Transverse colon (tissue), 4 donors: ENCODE measurements around the gene SCRG1.

Experiments used
- CTCF ChIP-seq, 5 experiments: fragments of 200-600 bp in 3 of 5; fragments of 450-650 bp in 2 of 5; sonication (generic) in 3 of 5; IDR thresholded peaks; 1 replicate in 2 of 5; 2 replicates in 3 of 5; pipeline ENCODE4 v1.5.1; 2016 to 2017; ENCODE audit warnings: antibody characterized with exemption in 5 of 5, inconsistent platforms in 3 of 5, mild to moderate bottlenecking in 2 of 5, moderate library complexity in 1 of 5
- EP300 ChIP-seq: sonication (generic); formaldehyde crosslinking; IDR thresholded peaks from one replicate; pipeline ENCODE4 v1.6.1; 2017; ENCODE audit warnings: antibody characterized with exemption, low read depth
- POLR2A ChIP-seq: fragments of 450-650 bp; IDR thresholded peaks from one replicate; pipeline ENCODE4 v1.6.1; 2016; ENCODE audit warnings: antibody characterized with exemption, mild to moderate bottlenecking, moderate library complexity
- POLR2AphosphoS5 ChIP-seq, 3 donors: sonication (generic); formaldehyde crosslinking; IDR thresholded peaks; one replicate each; pipeline ENCODE4 v1.6.1; 2016; ENCODE audit warnings: antibody characterized with exemption in 3 of 3

DNA sequence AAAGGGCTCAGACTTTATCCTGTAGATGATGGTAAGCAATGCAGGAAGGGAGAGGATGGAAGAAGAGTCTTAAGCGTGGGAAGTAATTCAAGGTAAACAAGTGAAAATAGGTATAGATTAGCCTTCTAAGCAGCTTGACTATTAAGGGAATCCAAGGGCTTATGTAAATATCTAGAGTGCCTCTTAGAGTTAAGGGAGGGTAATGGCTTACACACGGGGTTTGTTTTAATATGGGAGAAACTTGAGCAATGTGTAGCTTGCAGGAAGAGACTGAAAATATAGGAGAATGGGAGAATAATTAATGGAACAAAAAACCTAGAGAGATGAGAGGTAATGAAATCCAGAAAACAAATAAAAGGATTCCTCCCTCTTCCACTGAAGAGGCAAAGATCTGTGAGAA is 41.0 kb downstream of the SCRG1 start:
- TF ChIP-seq CTCF (IDR thresholded peaks at IDR 0.05) (no peak), POLR2AphosphoS5 (IDR thresholded peaks at IDR 0.05) (no peak), EP300 (no peak), POLR2A (no peak)
